GM18508 (cell line): ENCODE data around the gene CENPVL3.
"Not testable (repeated sequence)": the region's sequence is repeated elsewhere in the genome, so short reads cannot be mapped to it uniquely, and the experiment has no call there.

ENCODE experiments used
- ATAC-seq: cut with Tn5 transposase; IDR thresholded peaks from one replicate; pipeline ENCODE4 v1.9.1; 2021; ENCODE audit warnings: moderate number of reproducible peaks; ENCODE audit not compliant: insufficient read depth, unreplicated experiment

Gene CENPVL3

GRCh38 chrX:51618241-51619155 is at the start of gene CENPVL3:
Gene CENPVL3, minus strand, starts transcription at chrX:51618912. Its CDS starts 39 bp downstream, at chrX:51618873.
- ATAC-seq, result not testable (repeated sequence)

- ATAC-seq, result no peak
Measured at GRCh38 chrX:51665981-51666380, 47.3 kb upstream of the CENPVL3 start.

DNA sequence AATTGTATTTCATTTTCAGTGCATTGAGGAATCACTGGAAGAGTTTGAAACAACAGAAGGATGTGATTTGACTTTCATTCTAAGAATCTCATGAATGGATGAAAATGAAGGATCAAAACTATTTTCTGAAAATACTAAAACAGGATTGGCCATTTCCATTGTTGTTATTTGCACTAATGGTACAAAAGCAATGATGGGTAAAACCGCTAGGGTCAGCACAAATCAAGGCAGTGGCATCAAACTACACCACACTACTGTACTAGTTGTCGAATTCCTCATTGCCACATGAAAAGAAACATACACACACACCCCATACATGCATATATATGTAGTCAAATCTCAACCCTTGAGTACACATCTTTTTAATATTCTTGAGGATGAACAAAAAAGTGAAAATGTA is 24.7 kb upstream of the CENPVL3 start:
- no peak for ATAC-seq

DNA sequence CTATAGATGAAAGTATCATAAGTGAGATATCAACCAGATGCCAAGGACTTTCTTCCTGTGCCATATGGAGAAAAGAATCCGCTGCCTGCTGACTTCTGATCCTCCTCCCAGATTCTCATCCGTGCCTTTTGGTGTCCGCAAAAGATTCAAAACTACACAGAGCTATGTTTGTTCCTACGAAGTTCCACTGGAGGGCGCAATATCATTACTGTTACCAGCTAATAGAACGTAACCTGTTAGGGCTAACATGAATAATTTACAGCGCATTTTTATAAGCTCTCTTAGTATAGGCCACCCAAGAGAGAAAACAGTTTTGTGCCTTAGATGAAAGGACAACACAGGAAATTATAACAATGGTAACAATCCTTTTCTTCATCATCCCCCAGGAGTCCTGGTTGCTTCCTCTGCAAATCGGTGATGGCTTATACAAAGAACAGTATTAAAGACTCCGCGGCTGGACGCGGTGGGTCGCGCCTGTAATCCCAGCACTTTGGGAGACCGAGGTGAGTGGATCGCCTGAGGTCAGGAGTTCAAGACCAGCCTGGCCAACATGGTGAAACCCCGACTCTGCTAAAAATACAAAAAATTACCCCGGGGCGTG is 22.8 kb upstream of the CENPVL3 start:
- no peak for ATAC-seq

DNA sequence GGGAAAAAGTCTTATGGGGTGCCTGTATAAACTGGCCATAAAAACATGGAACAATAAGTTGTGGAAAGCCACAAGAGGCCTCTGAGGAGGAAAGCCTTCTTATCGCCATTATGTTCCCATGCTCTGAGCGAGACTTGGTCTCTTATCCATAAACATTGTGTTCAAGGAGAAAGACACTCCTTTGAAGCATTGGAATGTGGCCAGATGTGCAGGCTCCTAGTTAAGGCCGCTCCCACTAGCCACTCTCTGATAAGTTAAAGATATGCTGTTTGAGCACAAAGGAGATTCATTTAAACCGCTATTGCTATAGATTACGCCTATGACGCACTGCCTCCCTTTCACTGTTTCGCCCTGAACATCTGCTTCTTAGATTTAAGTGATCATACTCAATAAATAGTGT is 17.8 kb upstream of the CENPVL3 start:
- not testable (repeated sequence) for ATAC-seq

DNA sequence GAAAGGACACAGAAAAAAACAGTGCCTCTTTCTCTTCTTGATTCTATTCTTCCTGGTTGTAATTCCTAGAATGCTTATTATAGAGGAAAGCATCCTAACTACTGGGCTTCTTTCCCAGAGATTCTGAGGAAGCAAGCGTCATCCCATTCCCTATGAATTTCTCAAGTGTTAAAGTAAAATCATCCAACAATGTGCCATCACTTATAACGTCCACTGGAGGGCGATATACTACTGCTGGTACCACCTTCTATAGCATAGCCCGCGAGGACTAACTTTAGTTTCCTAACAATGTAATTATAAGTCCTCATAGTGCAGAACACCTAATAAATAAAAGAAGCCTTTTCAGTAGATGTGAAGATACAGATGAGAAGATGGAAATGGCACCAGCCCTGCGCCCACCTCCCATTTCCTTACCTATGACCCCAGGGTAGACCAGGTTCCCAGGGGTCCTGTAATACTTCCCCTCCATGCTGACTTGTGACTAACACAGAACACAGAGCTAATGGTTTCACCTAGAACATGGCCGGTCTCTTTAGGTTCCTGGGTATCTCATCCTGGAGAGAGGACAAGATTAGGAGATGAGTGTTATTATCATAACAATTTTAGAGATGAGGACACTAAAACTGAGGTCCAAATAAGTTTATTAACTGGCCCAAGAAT is 4.2 kb downstream of the CENPVL3 start:
- ATAC-seq, result no peak

GRCh38 chrX:51608766-51609165 is 9.9 kb downstream of the CENPVL3 start:
- no peak for ATAC-seq

- ATAC-seq, result no peak
Measured at GRCh38 chrX:51608126-51608525, 10.6 kb downstream of the CENPVL3 start.

GRCh38 chrX:51606446-51606845 is 12.3 kb downstream of the CENPVL3 start:
- ATAC-seq, result no peak

GRCh38 chrX:51598899-51599298 is 19.8 kb downstream of the CENPVL3 start:
- ATAC-seq, result no peak

GRCh38 chrX:51571874-51572273 is 46.8 kb downstream of the CENPVL3 start:
- ATAC-seq, result no peak

DNA sequence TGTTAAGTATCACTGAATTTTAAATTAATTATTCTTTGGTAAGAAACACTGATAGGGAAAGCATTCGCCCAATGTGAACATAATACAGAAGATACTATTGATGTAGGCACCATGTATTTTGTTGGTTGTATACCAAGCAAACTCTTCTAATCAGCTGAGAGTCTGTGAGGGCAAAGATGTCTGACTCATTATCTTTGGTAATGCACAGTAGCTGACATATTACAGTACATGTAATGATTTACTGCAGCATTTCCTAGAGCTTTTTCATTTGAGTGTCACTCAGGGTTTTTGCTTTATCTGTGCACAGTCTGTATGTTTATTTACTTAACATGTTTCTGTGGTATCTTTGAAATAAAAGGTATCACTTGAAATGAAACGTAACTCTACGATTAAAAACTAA is 49.2 kb downstream of the CENPVL3 start:
- ATAC-seq, result no peak

DNA sequence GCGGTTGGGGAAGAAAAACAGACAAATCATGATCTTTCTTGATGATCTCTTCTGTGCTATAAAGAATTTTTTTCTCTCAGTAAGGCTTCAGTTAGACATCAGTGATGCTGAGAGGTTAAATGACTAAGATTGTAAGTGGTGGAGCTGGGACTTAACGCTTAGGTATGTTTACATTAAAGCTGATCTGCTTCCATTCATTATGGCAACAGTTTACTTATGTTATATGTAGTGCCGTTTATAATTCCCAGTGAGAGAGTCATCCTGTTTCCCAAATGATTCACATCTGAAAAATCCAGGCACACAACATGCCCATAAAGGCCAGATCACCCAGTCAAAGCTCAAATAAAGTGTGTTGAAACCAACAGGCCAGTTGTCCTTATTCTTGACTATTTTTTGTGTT is 50.1 kb downstream of the CENPVL3 start:
- ATAC-seq, result no peak
